Measurements from ENCODE around the gene CAPN5.

CAPN5 gene

DNA sequence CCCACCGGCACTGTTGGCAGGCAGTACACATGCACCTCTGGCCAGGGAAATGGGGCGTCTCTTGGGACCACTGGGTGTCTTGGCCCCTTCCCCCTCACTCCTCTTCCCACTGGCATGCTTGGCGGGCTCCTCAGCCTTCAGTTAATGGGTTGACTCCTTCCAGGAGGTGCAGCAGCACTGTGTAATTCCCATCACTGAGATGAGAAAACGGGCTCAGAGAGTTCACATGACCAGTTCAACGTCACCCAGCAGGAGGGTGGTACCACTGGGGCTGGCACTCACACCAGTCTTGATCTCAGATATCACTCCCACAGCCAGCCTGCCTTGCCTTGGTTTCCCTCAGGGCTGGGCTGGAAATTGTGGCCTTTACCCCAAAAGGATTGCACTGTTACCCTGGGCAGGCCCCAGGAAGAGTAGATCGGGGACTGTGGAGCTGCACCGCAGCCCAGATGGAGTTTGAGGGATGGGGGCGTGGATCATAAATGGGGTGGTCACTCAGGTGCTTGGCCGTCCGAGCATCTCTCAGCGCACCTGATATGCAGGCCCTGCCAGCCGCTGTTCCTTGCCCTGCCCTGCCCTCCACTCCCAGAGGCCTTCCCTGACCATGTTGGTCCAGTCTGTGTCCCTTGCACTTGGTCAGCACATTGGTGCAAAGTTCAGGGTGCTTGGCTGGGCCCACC is 16.9 kb downstream of the CAPN5 start:
- DNase-seq (ENCODE audit: low spot score): no peak
- TF ChIP-seq, protein P1, sequence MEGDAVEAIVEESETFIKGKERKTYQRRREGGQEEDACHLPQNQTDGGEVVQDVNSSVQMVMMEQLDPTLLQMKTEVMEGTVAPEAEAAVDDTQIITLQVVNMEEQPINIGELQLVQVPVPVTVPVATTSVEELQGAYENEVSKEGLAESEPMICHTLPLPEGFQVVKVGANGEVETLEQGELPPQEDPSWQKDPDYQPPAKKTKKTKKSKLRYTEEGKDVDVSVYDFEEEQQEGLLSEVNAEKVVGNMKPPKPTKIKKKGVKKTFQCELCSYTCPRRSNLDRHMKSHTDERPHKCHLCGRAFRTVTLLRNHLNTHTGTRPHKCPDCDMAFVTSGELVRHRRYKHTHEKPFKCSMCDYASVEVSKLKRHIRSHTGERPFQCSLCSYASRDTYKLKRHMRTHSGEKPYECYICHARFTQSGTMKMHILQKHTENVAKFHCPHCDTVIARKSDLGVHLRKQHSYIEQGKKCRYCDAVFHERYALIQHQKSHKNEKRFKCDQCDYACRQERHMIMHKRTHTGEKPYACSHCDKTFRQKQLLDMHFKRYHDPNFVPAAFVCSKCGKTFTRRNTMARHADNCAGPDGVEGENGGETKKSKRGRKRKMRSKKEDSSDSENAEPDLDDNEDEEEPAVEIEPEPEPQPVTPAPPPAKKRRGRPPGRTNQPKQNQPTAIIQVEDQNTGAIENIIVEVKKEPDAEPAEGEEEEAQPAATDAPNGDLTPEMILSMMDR (IDR thresholded peaks at IDR 0.05; ENCODE audit: extremely low read depth, missing control alignments): no peak

DNA sequence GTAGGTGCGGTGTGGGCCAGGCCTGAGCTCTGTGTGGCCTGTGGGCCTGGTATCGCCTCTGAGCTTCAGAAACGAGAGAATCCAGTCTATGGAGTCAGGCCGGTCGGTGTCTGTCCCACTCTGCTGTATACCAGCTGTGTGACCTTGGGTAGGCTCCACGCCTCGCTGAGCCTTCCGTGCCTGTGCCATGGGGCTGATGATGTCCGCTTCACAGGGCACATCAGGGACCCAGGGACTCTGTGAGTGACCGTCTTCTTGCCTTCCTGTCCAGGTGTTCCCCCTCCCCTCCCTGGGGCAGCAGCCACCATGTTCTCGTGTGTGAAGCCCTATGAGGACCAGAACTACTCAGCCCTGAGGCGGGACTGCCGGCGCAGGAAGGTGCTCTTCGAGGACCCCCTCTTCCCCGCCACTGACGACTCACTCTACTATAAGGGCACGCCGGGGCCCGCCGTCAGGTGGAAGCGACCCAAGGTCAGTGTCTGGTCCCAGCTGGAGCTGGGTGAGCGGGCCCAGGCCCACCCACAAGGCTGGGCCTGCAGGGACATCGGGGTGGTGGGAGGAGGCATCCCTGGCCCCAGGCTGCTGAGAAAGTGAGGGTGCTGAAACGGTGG is 17.9 kb downstream of the CAPN5 start:
- no peak for DNase-seq (ENCODE audit: low spot score)
- TF ChIP-seq, protein P1 (IDR thresholded peaks at IDR 0.05; ENCODE audit: extremely low read depth, missing control alignments): no peak

DNA sequence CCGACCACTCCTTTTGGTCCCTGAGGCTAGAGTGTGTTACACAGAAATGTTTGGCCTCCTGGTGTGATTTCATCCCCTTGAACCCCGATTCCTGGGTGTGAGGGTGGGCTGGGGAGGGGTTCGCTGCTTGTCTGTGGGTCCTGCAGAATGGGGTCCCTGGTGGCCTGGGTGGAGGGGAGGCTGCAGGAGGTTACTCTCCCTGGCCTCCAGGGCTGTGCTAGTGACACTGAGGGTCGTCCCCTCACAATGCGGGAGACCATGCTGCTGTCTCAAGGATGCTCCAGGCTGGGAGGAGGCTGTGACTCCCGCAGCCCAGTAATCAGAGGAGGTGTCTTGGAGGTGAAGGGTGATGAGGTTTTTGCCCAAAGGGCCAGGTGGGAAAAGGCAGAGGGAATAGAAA is 18.9 kb downstream of the CAPN5 start:
- TF ChIP-seq, protein P1 (IDR thresholded peaks at IDR 0.05; ENCODE audit: extremely low read depth, missing control alignments): no peak

DNA sequence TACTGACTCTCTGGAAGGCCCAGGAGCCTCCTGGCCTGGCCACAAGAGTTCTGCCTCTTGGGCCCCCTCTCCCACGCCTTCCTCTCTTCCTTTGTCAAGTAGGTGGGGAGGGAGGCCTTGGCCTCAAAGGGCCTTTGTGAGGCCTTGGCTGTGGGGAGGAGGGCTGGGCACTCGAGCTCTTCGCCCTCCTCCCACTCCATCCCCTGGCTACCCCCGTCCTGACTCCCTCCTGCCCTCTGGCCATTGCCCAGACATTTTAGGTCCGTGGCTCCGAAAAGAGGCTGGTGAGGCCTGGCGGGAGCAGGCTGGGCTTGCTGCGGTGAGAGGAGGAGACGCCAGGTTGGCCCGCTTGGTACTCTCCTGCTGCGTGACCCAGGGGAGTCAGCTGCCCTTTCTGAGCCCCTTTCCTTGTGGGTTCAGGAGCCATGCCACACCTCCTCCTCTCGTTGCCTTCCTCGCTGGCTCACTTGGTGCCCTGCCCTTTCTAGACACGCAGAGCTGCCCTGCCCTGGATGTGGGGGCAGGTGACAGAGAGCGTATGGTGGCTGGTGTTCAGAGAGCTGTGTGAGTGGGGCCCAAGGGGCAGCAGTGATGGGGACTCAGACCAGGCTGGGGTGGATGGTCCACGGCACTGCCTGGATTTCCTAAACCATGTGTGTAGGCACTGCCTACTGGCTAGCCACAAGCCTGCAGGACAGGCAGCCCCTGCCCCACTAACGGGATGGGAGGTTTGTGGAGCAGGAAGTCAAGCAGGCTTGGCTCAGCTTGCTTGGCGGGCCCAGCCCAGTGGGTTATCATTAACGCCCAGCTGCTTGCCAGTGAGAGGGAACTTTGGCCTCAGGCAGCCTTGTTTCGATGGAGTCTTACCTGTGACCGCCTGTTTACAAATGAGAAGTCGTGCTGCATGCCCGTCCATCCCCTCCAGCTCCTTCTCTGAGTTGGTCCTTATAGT is 20.0 kb downstream of the CAPN5 start:
- DNase-seq (ENCODE audit: low spot score): no peak
- TF ChIP-seq, protein P1 (IDR thresholded peaks at IDR 0.05; ENCODE audit: extremely low read depth, missing control alignments): no peak

More for the DNA sequence above, 18.9 kb downstream of the CAPN5 start:
- no peak for DNase-seq (ENCODE audit: low spot score)

DNA sequence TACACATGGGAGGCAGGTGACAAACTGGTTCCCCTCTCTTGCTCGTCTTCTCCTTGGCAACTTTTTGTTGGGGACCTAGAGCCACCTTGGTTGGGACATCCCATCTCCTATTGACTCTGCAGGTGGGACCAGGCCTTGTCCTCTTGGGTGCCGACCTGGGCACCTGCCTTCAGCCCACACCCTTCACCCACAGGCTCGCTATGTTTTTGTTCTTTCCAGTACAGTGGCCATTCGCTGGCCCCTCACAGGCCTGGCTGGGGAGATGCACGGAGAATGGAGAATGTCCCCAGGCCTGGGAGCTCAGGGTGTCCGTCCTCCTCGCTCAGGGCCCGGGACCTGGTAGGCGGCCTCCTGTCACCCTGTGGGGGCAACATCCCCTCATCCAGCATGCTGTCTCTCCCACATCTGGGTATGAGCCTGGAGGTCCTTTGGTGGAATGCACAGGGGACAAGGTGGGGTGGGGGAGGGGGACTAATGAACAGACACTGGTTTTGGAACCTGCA is 21.0 kb downstream of the CAPN5 start:
- TF ChIP-seq, protein P1 (IDR thresholded peaks at IDR 0.05; ENCODE audit: extremely low read depth, missing control alignments): no peak
- DNase-seq (ENCODE audit: low spot score): no peak

DNA sequence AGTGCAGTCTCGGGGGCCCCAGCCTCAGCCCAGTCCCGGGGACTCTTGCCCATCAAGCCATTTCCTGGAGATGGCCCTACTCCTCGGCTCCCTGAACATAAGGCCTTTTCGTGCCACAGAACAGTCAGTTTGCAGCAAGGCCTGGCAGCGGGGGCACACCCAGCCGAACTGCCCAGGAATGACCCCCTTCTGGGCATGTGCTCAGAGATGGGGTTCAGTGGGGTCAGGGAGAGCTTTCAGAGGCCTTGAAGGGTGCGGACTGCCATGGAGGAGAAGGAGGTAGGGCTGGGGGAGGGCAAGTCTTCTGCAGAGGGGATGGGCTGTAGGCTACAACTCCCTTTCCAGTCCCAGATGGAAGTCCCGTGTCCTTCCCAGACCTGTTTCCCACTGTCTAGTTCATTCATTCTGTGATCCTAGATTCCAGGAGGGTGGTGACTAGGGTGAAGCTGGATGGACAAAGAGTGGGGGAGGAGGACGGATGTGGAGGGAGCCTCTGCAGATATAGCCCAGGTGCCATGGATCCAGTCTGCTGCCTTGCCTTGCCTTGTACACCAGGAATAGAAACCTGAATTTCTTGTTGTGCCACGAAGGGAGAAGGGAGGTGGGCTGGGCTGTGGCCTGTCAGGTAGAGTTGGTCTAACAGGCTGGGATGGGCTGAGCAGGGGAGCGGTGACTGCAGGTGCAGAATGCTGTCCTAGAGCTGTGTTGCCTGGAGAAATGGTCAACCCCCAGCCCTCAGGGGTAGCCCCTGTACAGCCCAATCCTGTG is 21.6 kb downstream of the CAPN5 start:
- TF ChIP-seq, protein P1 (IDR thresholded peaks at IDR 0.05; ENCODE audit: extremely low read depth, missing control alignments): no peak
- DNase-seq (ENCODE audit: low spot score): no peak
